Measurements from ENCODE around the gene FRS2.

FRS2 gene

DNA sequence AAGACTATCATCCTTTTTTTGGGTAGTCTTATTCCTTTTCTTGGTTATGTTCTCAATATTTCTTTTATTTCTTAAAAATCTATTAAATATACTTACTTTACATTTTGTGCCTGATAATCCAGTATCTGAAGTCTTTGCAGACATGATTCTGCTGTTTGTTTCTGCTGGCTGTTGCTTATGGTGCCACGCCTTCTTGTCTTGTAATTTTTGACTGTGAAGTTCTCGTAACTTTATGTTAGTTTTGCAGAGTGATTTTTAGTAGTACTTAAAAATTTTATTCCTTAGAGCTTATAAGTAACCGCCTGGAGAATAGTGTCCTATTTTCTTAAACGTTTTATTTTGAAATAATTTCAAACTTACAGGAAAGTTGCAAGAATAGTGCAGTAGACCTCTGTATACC lies 10.5 kb downstream of the FRS2 start:
- no peak overlapping the region for H3K4me3 ChIP-seq (ENCODE audit: low read length)
- DNase-seq (ENCODE audit: low read depth): no peak
- TF ChIP-seq, protein P1, sequence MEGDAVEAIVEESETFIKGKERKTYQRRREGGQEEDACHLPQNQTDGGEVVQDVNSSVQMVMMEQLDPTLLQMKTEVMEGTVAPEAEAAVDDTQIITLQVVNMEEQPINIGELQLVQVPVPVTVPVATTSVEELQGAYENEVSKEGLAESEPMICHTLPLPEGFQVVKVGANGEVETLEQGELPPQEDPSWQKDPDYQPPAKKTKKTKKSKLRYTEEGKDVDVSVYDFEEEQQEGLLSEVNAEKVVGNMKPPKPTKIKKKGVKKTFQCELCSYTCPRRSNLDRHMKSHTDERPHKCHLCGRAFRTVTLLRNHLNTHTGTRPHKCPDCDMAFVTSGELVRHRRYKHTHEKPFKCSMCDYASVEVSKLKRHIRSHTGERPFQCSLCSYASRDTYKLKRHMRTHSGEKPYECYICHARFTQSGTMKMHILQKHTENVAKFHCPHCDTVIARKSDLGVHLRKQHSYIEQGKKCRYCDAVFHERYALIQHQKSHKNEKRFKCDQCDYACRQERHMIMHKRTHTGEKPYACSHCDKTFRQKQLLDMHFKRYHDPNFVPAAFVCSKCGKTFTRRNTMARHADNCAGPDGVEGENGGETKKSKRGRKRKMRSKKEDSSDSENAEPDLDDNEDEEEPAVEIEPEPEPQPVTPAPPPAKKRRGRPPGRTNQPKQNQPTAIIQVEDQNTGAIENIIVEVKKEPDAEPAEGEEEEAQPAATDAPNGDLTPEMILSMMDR (IDR thresholded peaks at IDR 0.05; ENCODE audit: insufficient read depth, low read depth, low read length, missing control alignments): no peak

DNA sequence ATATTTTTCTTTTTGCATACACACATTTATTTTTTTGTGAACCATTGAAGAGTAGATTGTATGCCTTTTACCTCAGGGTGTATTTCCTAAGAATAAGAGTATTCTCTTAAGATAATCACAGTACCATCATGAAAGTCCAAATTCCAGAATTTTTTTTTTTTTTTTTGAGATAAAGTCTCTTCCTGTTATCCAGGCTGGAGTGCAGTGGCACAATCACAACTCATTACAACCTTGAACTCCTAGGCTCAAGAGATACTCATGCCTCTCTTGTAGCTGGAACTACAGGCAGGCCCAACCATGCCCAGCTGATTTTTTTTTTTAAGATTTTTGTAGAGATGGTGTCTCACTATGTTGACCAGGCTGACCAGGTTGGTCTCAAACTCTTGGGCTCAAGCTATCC lies 10.9 kb downstream of the FRS2 start:
- DNase-seq (ENCODE audit: low read depth): no peak
- TF ChIP-seq, protein P1 (IDR thresholded peaks at IDR 0.05; ENCODE audit: insufficient read depth, low read depth, low read length, missing control alignments): no peak

DNA sequence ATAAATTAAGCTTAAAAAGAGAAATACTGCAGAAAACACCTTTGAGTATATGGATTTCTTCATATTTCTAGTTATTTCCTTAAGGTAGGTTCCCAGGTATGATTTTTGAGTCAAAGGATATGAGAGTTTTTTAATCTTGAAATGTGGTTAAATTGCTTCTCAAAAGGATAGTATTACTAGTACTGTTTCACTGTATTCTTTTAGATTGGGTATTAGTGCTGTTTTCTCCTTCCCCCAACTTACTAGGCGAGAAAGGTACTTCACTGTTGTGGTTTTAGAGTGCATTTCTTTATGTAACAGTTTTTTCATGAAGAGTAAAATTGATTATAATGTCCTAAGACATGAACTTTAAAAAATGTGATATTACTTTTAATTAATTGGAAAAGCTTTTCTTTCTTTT lies 13.5 kb downstream of the FRS2 start:
- no peak for DNase-seq (ENCODE audit: low read depth)
- no peak overlapping the region for H3K4me3 ChIP-seq (ENCODE audit: low read length)
- TF ChIP-seq, protein P1 (IDR thresholded peaks at IDR 0.05; ENCODE audit: insufficient read depth, low read depth, low read length, missing control alignments): no peak

More for the DNA sequence above, 10.9 kb downstream of the FRS2 start:
- H3K4me3 ChIP-seq (ENCODE audit: low read length): no peak overlapping the region

GRCh38 chr12:69484428-69484827 lies 14.2 kb downstream of the FRS2 start:
- TF ChIP-seq, protein P1 (IDR thresholded peaks at IDR 0.05; ENCODE audit: insufficient read depth, low read depth, low read length, missing control alignments): no peak
- DNase-seq (ENCODE audit: low read depth): no peak
- H3K4me3 ChIP-seq (ENCODE audit: low read length): no peak overlapping the region

DNA sequence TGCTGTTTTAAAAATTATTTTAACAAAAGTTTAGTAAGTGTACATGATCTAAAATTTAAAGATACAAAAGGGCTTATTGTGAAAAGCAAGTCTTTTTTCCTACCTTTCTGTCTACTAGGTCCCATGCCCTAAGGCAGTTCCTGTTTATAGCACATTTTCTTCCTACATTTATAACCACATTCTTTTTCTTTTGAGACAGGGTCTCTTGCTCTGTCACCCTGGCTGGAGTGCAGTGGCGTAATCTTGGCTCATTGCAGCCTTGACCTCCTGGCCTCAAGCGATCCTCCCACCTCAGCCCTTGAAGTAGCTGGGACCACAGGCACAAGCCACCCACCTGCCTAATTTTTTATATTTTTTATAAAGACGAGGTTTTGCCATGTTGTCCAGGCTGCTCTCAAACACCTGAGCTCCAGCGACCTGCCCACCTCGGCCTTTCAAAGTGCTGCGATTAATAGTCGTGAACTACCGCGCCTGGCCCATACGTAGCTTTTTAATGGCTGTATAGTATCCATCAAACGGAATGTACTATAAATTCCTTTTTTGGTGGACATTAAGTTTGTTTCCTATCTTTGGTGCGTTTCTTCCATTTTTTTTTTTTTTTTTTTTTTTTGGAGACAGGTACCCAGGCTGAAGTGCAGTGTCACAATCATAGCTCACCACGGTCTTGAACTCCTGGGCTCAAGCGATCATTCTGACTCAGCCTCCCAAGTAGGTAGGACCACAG lies 20.9 kb downstream of the FRS2 start:
- DNase-seq (ENCODE audit: low read depth): no peak
- no peak overlapping the region for H3K4me3 ChIP-seq (ENCODE audit: low read length)
- TF ChIP-seq, protein P1 (IDR thresholded peaks at IDR 0.05; ENCODE audit: insufficient read depth, low read depth, low read length, missing control alignments): no peak

DNA sequence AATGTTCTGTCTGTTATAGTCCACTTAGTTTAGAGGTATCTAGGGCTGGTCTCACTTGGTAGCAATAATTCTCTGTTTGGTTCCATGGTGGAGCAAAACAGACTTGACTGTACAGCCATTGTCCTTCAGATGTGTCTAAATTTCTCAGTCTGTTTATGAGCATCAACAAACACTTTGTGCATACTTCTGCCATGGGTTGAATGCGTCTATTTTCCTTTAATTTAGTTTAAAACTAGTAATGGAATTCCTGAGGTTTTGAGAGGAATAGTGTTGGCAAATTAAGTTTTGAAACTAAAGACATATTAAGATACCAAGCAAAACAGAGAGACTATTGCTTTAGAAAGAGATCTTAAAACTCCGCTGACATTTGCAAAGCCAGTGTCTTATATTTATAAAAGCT lies 22.6 kb downstream of the FRS2 start:
- TF ChIP-seq, protein P1 (IDR thresholded peaks at IDR 0.05; ENCODE audit: insufficient read depth, low read depth, low read length, missing control alignments): no peak
- no peak for DNase-seq (ENCODE audit: low read depth)
- H3K4me3 ChIP-seq (ENCODE audit: low read length): no peak overlapping the region

- DNase-seq (ENCODE audit: low read depth): no peak
- no peak overlapping the region for H3K4me3 ChIP-seq (ENCODE audit: low read length)
- TF ChIP-seq, protein P1 (IDR thresholded peaks at IDR 0.05; ENCODE audit: insufficient read depth, low read depth, low read length, missing control alignments): no peak
These were observed 24.9 kb downstream of the FRS2 start for GRCh38 chr12:69495071-69495470.
